ENCODE data around the gene CD3E.
"Not testable (repeated sequence)": the region's sequence is repeated elsewhere in the genome, so short reads cannot be mapped to it uniquely, and the experiment has no call there.

Gene CD3E

GRCh38 chr11:118291477-118292135 lies 12.9 kb upstream of the CD3E start:
- DNase-seq, result no peak

- no peak for DNase-seq
Measured at GRCh38 chr11:118294053-118294452, 10.5 kb upstream of the CD3E start.

GRCh38 chr11:118295199-118295598 lies 9.3 kb upstream of the CD3E start:
- no peak for DNase-seq

GRCh38 chr11:118295815-118296454 lies 8.6 kb upstream of the CD3E start:
- DNase-seq, result peak; percentile 64

GRCh38 chr11:118301600-118302195 lies 2.8 kb upstream of the CD3E start:
- no peak for DNase-seq

- DNase-seq, result no peak
Measured at GRCh38 chr11:118304227-118304567, 333 bp upstream of the CD3E start.

- peak; percentile 44 for DNase-seq
Measured at GRCh38 chr11:118305726-118306125, 1.2 kb downstream of the CD3E start.

GRCh38 chr11:118306556-118306955 lies 2.0 kb downstream of the CD3E start:
- DNase-seq, result peak; percentile 61

GRCh38 chr11:118308995-118309528 lies 4.5 kb downstream of the CD3E start:
- DNase-seq, result not testable (repeated sequence)

GRCh38 chr11:118310271-118310670 lies 5.7 kb downstream of the CD3E start:
- no peak for DNase-seq

GRCh38 chr11:118310781-118311485 lies 6.4 kb downstream of the CD3E start:
- no peak for DNase-seq

GRCh38 chr11:118311518-118311917 lies 7.0 kb downstream of the CD3E start:
- no peak for DNase-seq

- DNase-seq, result no peak
Measured at GRCh38 chr11:118312328-118312727, 7.8 kb downstream of the CD3E start.

GRCh38 chr11:118313242-118313641 lies 8.7 kb downstream of the CD3E start:
- no peak for DNase-seq

- DNase-seq, result no peak
Measured at GRCh38 chr11:118314988-118315411, 10.5 kb downstream of the CD3E start.

- no peak for DNase-seq
Measured at GRCh38 chr11:118318124-118318523, 13.6 kb downstream of the CD3E start.

- no peak for DNase-seq
Measured at GRCh38 chr11:118318581-118319336, 14.2 kb downstream of the CD3E start.

- DNase-seq, result no peak
Measured at GRCh38 chr11:118319337-118319707, 14.8 kb downstream of the CD3E start.

GRCh38 chr11:118320515-118320914 lies 16.0 kb downstream of the CD3E start:
- no peak for DNase-seq

- DNase-seq, result no peak
Measured at GRCh38 chr11:118321386-118322082, 17.0 kb downstream of the CD3E start.

- no peak for DNase-seq
Measured at GRCh38 chr11:118322721-118323120, 18.2 kb downstream of the CD3E start.

GRCh38 chr11:118325283-118325682 lies 20.8 kb downstream of the CD3E start:
- DNase-seq, result no peak

Measured in stimulated activated CD4-positive, alpha-beta T cell treated with anti-CD3 and anti-CD28 coated beads, Interleukin-4, amount 100 ng/mL, for 24 hours (primary cell).